ENCODE results near the gene PARD3B.

GRCh38 chr2:204944927-204945326 lies 399.7 kb downstream of the PARD3B start:
- TF ChIP-seq CTCF (conservative IDR thresholded peaks at IDR 0.05; ENCODE audit: low read depth, low read length) (no peak), EZH2 (IDR thresholded peaks at IDR 0.05; ENCODE audit: borderline replicate concordance, low read depth, low read length, poor library complexity, severe bottlenecking) (no peak)

Measured in A673 (cell line).